Measurements from ENCODE around the gene MAJIN.
A peak's percentile ranks its signal among the peaks of the same experiment; 100 is the strongest.
"Not testable (repeated sequence)": the region's sequence is repeated elsewhere in the genome, so short reads cannot be mapped to it uniquely, and the experiment has no call there.

Gene MAJIN

GRCh38 chr11:64971421-64972233, at the start of gene MAJIN:
MAJIN (minus strand) TSS chr11:64972108; CDS start chr11:64959405, 12,703 bp downstream.
- peak; percentile 63 for DNase-seq (ENCODE audit: low spot score)

- no peak for DNase-seq (ENCODE audit: low spot score)
Measured at GRCh38 chr11:65021509-65021908, 49.6 kb upstream of the MAJIN start.

- no peak for DNase-seq (ENCODE audit: low spot score)
Measured at GRCh38 chr11:65021003-65021402, 49.1 kb upstream of the MAJIN start.

- no peak for DNase-seq (ENCODE audit: low spot score)
Measured at GRCh38 chr11:65019824-65020223, 47.9 kb upstream of the MAJIN start.

- DNase-seq (ENCODE audit: low spot score): no peak
Measured at GRCh38 chr11:65017937-65018336, 46.0 kb upstream of the MAJIN start.

GRCh38 chr11:65016705-65017104, 44.8 kb upstream of the MAJIN start:
- no peak for DNase-seq (ENCODE audit: low spot score)

- DNase-seq (ENCODE audit: low spot score): no peak
Measured at GRCh38 chr11:65014726-65015227, 42.9 kb upstream of the MAJIN start.

GRCh38 chr11:65013888-65014725, 42.2 kb upstream of the MAJIN start, which contains the start of gene ARL2:
ARL2 (plus strand) TSS chr11:65014160; CDS start chr11:65014208, 48 bp downstream.
- DNase-seq (ENCODE audit: low spot score): peak; percentile 92

GRCh38 chr11:65013130-65013887, 41.4 kb upstream of the MAJIN start:
- DNase-seq (ENCODE audit: low spot score): peak; percentile 90

GRCh38 chr11:65008873-65009272, 37.0 kb upstream of the MAJIN start:
- no peak for DNase-seq (ENCODE audit: low spot score)

GRCh38 chr11:65008016-65008415, 36.1 kb upstream of the MAJIN start:
- DNase-seq (ENCODE audit: low spot score): no peak

GRCh38 chr11:65003968-65004367, 32.1 kb upstream of the MAJIN start:
- not testable (repeated sequence) for DNase-seq (ENCODE audit: low spot score)

- DNase-seq (ENCODE audit: low spot score): no peak
Measured at GRCh38 chr11:65003282-65003681, 31.4 kb upstream of the MAJIN start.

GRCh38 chr11:65002706-65003105, 30.8 kb upstream of the MAJIN start:
- DNase-seq (ENCODE audit: low spot score): no peak

GRCh38 chr11:64999478-64999877, 27.6 kb upstream of the MAJIN start:
- no peak for DNase-seq (ENCODE audit: low spot score)

- DNase-seq (ENCODE audit: low spot score): no peak
Measured at GRCh38 chr11:64998690-64999431, 27.0 kb upstream of the MAJIN start.

GRCh38 chr11:64998141-64998540, 26.2 kb upstream of the MAJIN start:
- DNase-seq (ENCODE audit: low spot score): no peak

GRCh38 chr11:64996710-64997380, 24.9 kb upstream of the MAJIN start, which contains the start of gene BATF2:
BATF2 (minus strand) TSS chr11:64996971; CDS start chr11:64996914, 57 bp downstream.
- peak; percentile 16 for DNase-seq (ENCODE audit: low spot score)

- no peak for DNase-seq (ENCODE audit: low spot score)
Measured at GRCh38 chr11:64996327-64996709, 24.4 kb upstream of the MAJIN start.

- DNase-seq (ENCODE audit: low spot score): no peak
Measured at GRCh38 chr11:64994318-64994717, 22.4 kb upstream of the MAJIN start.

Measured in hematopoietic multipotent progenitor cell treated with erythropoietin and hydrocortisone succinate and interleukin-3 and kit ligand, for 15 days (in vitro differentiated cells).